OCI-LY1 (cell line): Measurements from ENCODE around the gene LARGE2.

Experiments used
- CTCF ChIP-seq: fragments of 200-600 bp; sonication (generic), shearing (Covaris generic); IDR thresholded peaks from 2 replicates; pipeline ENCODE4 v1.5.1; 2017; ENCODE audit warnings: mild to moderate bottlenecking, antibody characterized with exemption, low read length, moderate library complexity, mixed read lengths
- EZH2 ChIP-seq: fragments of 200-600 bp; sonication (generic), shearing (Covaris generic); IDR thresholded peaks from 2 replicates; pipeline ENCODE4 v1.8.0; 2017; ENCODE audit warnings: borderline replicate concordance, mixed run types, mild to moderate bottlenecking, antibody characterized with exemption, low read length, moderate library complexity, mixed read lengths

- TF ChIP-seq CTCF = no peak
- no peak for TF ChIP-seq EZH2
These were observed 38.1 kb downstream of the LARGE2 start for GRCh38 chr11:45960387-45961095.
